ENCODE data around the gene EFNA2. TPM values are rescaled to one million over a fixed set of nuclear protein-coding genes. Genes with fewer than 3 reads are reported as not detected.

Gene EFNA2
- total RNA-seq, 4 donors from 2014 or later: not detected

- intact Hi-C loops (cut with DNase I; ENCODE audit: low total_unique reads): no loop called here
- H3K4me3 ChIP-seq: peak overlapping the region; percentile 1 to 50 (median 31)
- ATAC-seq (no peak), DNase-seq (no peak)
- peaks cover 27 to 42% of the 10 kb centered on the region in 2 donors for H3K4me1 ChIP-seq
- no peaks in the 10 kb centered on the region for H3K36me3 ChIP-seq
- in situ Hi-C loops (cut with MboI; ENCODE audit: low sequenced_read_pairs in 4 of 4): no loop called here
- peak overlapping the region; percentile 93 to 100 (median 97) for H3K27ac ChIP-seq
- no peaks in the 10 kb centered on the region for H3K9me3 ChIP-seq
- TF ChIP-seq POLR2A (IDR thresholded peaks at IDR 0.05) (no peak), CTCF (IDR thresholded peaks at IDR 0.05 in 4 of 5, conservative IDR thresholded peaks at IDR 0.05 in 1 of 5) (no peak)
- H3K27me3 ChIP-seq: peaks cover 4 to 6% (median 5%) of the 10 kb centered on the region in 3 donors
Observed at GRCh38 chr19:1238369-1239303, 47.0 kb upstream of the EFNA2 start.

- Histone ChIP-seq H3K4me1 (peaks cover 34 to 50% of the 10 kb centered on the region in 2 donors), H3K27me3 (peaks cover 4 to 6% (median 5%) of the 10 kb centered on the region in 3 donors), H3K36me3 (no peaks in the 10 kb centered on the region), H3K9me3 (no peaks in the 10 kb centered on the region), H3K4me3 (no peak overlapping the region), H3K27ac (peak overlapping the region; percentile 93 to 100 (median 97))
- in situ Hi-C loops (cut with MboI; ENCODE audit: low sequenced_read_pairs in 4 of 4): no loop called here
- DNase-seq (no peak), ATAC-seq (no peak)
- TF ChIP-seq POLR2A (IDR thresholded peaks at IDR 0.05): no peak
- no peak for TF ChIP-seq CTCF (IDR thresholded peaks at IDR 0.05 in 4 of 5, conservative IDR thresholded peaks at IDR 0.05 in 1 of 5)
- intact Hi-C loops (cut with DNase I; ENCODE audit: low total_unique reads): no loop called here
Observed at GRCh38 chr19:1239420-1239795, 46.3 kb upstream of the EFNA2 start.

GRCh38 chr19:1239796-1240737, 45.6 kb upstream of the EFNA2 start:
- in situ Hi-C loops (cut with MboI; ENCODE audit: low sequenced_read_pairs in 4 of 4) (no loop called here), intact Hi-C loops (cut with DNase I; ENCODE audit: low total_unique reads) (loop anchor here (1.0 to 10.0 kb wide), 6 partner anchors 68 to 925 kb away; partner anchors contain the start of genes DOT1L, POLR2E and SBNO2)
- peak overlapping the region; percentile 93 to 100 (median 97) for H3K27ac ChIP-seq
- TF ChIP-seq POLR2A (IDR thresholded peaks at IDR 0.05) (peak; percentile 43 to 55), CTCF (IDR thresholded peaks at IDR 0.05 in 4 of 5, conservative IDR thresholded peaks at IDR 0.05 in 1 of 5) (peak; percentile 77 to 100 (median 99))
- H3K9me3 ChIP-seq: no peaks in the 10 kb centered on the region
- peak overlapping the region; percentile 43 to 75 (median 54) for H3K4me3 ChIP-seq
- H3K27me3 ChIP-seq: peaks cover 4 to 6% (median 5%) of the 10 kb centered on the region in 3 donors
- DNase-seq (peak; percentile 73 to 83), ATAC-seq (peak; percentile 13 to 20)
- H3K4me1 ChIP-seq: peaks cover 40 to 56% of the 10 kb centered on the region in 2 donors
- H3K36me3 ChIP-seq: no peaks in the 10 kb centered on the region

GRCh38 chr19:1240925-1241324, 44.7 kb upstream of the EFNA2 start:
- DNase-seq (no peak), ATAC-seq (no peak)
- Histone ChIP-seq H3K27ac (peak overlapping the region; percentile 93 to 100 (median 97)), H3K4me3 (peak overlapping the region; percentile 54 to 97 (median 78)), H3K4me1 (peaks cover 46 to 62% of the 10 kb centered on the region in 2 donors), H3K36me3 (no peaks in the 10 kb centered on the region), H3K27me3 (peaks cover 4 to 6% (median 5%) of the 10 kb centered on the region in 3 donors), H3K9me3 (no peaks in the 10 kb centered on the region)
- intact Hi-C loops (cut with DNase I; ENCODE audit: low total_unique reads): loop anchor here (1.0 to 10.0 kb wide), 7 partner anchors 20 to 924 kb away; partner anchors contain the start of genes DOT1L, POLR2E and SBNO2
- TF ChIP-seq POLR2A (IDR thresholded peaks at IDR 0.05) (no peak), CTCF (IDR thresholded peaks at IDR 0.05 in 4 of 5, conservative IDR thresholded peaks at IDR 0.05 in 1 of 5) (no peak)
- in situ Hi-C loops (cut with MboI; ENCODE audit: low sequenced_read_pairs in 4 of 4): no loop called here

Measured in gastrocnemius medialis (tissue), 4 donors.